KBM-7 (cell line): ENCODE results near the gene CNTNAP2.

Experiments used
- DNase-seq: peaks from one replicate; pipeline ENCODE4 v3.0.0-alpha.2; 2015
- in situ Hi-C: fragments of 300-500 bp; cut with MboI; formaldehyde crosslinking; loops from 2 replicates; pipeline ENCODE4 v1.14.3; 2020; ENCODE audit warnings: low sequenced_read_pairs, low pct_unique_long_range_greater_than_20kb, mixed read lengths

The CNTNAP2 gene

GRCh38 chr7:147423875-147424274 lies 1307.3 kb downstream of the CNTNAP2 start:
- in situ Hi-C loops, result no loop called here
- no peak for DNase-seq

GRCh38 chr7:147428075-147428474 lies 1311.5 kb downstream of the CNTNAP2 start:
- in situ Hi-C loops, result no loop called here
- DNase-seq, result no peak

- in situ Hi-C loops, result no loop called here
- DNase-seq, result no peak
Observed at GRCh38 chr7:147429961-147430360, 1313.4 kb downstream of the CNTNAP2 start.

- in situ Hi-C loops, result no loop called here
- DNase-seq, result no peak
Observed at GRCh38 chr7:147432079-147432478, 1315.5 kb downstream of the CNTNAP2 start.

GRCh38 chr7:147432576-147432975 lies 1316.0 kb downstream of the CNTNAP2 start:
- in situ Hi-C loops, result no loop called here
- DNase-seq, result no peak

DNA sequence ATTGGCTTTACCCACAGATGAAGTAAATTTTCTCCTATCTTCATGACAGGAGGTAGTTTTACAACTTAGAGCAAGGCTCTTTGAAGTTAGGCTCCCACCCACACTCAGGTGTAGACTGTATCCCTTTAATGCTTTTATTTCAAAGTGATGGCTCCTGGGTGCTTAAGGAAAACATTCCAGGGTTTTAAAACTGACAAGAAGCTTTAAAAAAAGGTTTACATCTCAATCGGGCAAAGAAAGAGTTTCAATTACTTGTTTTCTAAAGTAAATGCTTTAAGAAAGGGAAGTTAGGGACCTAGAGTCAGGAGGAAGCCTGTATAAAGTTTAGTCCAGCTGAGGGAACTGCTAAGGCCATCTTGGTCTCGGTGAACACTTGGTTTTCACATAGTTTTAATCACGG lies 1320.1 kb downstream of the CNTNAP2 start:
- in situ Hi-C loops, result no loop called here
- DNase-seq, result no peak

DNA sequence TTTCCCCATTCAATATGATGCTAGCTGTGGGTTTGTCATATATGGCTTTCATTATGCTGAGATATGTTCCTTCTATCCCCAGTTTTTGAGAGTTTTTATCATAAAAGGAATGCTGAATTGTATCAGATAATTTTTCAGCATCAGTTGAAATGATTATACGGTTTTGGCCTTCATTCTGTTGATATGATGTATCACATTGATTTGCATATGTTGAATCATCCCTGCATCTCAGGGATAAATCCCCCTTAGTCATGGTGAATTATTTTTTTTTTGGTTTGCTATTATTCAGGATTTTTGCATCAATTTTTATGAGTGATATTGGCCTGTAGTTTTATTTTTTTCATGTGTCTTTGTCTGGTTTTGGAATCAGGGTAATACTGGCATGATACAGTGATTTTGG lies 1321.6 kb downstream of the CNTNAP2 start:
- no peak for DNase-seq
- in situ Hi-C loops, result no loop called here

DNA sequence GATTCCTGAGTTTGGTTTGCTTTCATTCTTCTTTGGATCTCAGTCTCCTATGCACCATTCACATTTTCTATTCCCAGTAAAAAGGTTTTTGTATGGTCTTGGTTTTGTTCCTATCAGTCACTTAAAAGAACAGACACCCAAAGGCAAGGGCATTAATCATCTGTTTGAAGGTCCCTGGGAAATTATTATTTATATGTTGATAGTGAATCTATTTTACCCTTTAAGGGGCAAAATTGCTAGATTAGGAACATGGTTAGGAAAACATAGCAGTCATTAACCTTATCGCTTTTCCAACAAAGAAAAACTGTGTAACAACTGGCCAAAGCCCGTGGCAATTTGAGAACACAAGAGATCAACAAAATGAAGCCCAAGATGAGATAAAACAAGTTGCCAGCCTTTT lies 1327.3 kb downstream of the CNTNAP2 start:
- DNase-seq, result no peak
- in situ Hi-C loops, result no loop called here

GRCh38 chr7:147452816-147453215 lies 1336.2 kb downstream of the CNTNAP2 start:
- in situ Hi-C loops, result no loop called here
- no peak for DNase-seq

DNA sequence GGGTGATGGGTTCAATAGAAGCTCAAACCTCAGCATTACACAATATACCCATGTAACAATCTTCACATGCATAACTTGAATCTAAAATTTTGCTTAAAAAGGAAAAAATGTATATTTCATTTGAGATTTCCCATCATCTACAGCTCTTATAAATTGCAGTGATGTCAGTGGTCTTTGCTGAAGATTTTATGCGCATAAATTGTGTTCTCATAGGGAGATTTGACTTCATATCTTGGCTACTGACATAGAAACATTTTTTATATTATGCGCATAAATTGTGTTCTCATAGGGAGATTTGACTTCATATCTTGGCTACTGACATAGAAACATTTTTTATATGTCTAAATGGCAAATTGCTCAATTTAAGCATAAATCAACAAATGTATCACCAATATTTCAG lies 1348.6 kb downstream of the CNTNAP2 start:
- DNase-seq, result no peak
- in situ Hi-C loops, result no loop called here

- no peak for DNase-seq
- in situ Hi-C loops, result no loop called here
Observed at GRCh38 chr7:147472556-147472955, 1356.0 kb downstream of the CNTNAP2 start.

DNA sequence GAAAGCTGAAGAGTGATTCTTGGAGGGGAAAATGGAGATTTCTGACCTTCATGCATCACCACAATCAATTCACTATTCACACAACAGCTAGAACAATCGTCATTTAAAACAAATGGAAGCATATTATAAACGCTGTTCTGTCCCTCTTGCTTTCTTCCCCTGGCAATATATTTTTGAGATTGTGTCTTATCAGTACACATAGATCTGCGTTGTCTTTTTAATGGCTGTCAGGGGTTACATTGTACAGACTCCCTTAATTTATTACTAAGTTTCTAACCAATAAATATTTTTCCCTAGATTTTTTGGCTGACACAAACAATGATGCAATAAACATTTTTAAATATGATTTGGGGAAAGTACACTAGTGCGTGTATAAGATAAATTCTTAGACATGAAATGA lies 1358.3 kb downstream of the CNTNAP2 start:
- DNase-seq, result no peak
- in situ Hi-C loops, result no loop called here

DNA sequence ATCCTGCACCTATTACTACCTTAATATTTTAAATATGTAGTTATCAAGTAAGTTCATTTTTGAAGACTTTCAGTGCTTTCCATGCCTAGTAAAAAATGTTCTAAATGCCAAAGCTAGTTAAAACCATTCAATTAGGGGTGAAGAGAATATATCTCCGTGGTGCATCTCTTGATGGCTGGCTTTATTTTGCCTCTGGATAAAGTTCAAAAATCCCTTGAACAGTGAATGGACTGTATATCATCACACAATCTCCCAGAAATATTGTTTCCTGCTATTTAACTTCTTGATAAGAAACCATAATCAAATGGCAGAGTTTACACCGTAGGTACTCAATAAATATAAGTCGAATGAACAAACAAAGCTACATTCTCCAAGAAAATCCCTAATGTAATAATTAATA lies 1360.9 kb downstream of the CNTNAP2 start:
- in situ Hi-C loops, result no loop called here
- DNase-seq, result no peak

GRCh38 chr7:147478796-147479195 lies 1362.2 kb downstream of the CNTNAP2 start:
- in situ Hi-C loops, result no loop called here
- DNase-seq, result no peak

DNA sequence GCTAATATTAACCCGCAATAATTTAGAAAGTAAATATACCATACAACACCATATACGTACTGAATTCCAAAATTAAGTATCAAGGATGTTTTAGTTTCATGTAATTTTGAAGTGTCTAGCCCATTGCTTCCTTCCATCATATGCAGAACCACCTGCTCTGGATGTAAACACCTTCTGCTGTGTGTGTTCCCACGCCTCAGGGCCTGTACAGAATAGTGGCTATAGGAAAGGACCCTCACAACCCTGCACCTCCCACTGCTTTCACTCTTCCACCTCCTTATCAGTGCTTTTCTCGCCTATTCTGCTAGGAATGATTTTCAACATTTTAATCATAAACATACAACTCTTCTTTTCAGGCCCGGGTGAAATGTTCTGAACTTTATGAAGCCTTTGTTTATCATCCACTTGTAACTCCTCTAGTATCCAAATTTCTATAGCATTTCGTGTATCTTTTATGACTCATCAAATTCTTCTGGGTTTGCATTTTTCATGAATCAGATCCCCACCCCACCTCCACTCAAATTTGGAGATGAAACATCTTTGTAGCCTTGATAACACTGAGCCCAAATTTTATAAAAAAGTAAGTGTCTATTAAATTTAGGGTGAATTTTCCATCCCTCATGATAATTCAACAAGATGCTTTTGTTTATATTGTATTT lies 1367.2 kb downstream of the CNTNAP2 start:
- in situ Hi-C loops, result no loop called here
- no peak for DNase-seq

DNA sequence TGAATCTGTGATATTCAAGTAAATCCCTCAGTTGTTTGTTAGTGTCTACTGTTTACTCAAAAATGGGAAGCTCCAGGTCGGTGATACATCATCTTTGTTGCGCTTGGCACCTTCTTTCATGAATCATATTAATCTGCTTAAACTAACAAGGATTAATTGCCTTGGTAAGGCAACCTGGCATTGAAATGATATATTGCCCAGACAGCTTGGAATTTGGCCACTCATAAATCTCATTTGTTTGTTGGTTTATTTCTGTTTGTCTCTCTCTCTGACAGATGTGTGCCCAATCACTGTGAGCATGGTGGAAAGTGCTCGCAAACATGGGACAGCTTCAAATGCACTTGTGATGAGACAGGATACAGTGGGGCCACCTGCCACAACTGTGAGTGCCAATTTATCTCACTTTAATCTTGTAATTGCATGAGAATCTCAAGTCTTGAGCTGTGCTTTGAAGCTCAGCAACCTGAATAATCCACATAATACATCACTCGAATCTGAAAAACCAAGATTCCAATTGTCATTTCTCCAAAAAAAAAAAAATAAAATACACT lies 1369.1 kb downstream of the CNTNAP2 start:
- DNase-seq, result no peak
- in situ Hi-C loops, result no loop called here

DNA sequence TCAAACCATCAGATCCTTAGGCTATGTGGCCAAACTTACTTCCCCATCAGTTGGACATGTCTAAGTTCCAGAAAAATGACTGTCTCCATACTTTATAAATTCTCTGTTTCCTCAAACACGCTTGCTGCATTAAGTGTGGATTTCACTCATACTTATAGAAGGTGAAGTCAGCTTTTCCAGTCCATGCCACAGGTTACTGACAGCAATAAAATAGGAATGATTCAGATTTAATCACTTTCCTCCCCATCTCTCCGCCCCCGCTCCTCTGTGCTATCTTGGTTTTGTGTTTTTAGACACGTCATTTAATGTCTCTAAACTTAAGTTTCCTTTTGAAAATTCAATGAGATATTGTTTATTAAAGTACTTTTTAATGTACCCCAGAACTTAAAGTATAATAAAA lies 1376.0 kb downstream of the CNTNAP2 start:
- DNase-seq, result no peak
- in situ Hi-C loops, result no loop called here

DNA sequence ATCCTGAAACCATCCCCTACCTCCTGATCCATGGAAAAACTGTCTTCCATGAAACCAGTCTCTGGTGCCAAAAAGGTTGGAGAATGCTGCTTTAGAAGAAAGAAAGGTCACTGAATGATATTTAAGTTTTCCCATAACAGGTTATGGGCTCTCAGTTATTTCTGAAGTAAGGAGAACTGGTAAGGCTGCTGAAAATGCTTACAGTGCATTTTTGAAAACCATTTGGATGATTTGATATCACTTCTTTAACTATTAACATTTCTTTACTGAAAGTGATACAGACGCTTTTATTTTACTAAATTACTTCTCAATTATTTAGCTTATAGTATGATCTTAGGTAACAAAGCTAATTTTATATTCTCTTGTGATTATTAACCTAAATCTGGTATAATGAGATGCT lies 1379.6 kb downstream of the CNTNAP2 start:
- no peak for DNase-seq
- in situ Hi-C loops, result no loop called here

DNA sequence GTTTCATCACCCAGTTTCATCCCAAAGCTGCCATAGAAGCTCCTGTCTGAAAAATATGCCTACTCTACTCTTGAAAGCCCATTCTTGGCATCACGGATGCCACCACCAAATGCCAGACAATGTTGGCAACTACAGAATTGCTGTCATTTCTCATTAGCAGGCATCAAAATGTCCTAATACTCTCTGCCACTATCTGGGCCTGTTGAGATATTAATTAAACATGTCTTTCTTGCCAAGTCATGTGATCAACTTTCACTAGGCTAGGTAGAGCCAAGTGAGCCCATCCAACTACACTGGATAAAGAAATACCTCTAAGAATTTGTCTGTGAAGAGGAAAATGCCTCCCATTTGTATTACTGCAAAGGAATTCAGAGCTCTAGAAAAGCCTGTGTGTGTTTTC lies 1380.6 kb downstream of the CNTNAP2 start:
- no peak for DNase-seq
- in situ Hi-C loops, result no loop called here

- in situ Hi-C loops, result no loop called here
- DNase-seq, result no peak
Observed at GRCh38 chr7:147498081-147498480, 1381.5 kb downstream of the CNTNAP2 start.

DNA sequence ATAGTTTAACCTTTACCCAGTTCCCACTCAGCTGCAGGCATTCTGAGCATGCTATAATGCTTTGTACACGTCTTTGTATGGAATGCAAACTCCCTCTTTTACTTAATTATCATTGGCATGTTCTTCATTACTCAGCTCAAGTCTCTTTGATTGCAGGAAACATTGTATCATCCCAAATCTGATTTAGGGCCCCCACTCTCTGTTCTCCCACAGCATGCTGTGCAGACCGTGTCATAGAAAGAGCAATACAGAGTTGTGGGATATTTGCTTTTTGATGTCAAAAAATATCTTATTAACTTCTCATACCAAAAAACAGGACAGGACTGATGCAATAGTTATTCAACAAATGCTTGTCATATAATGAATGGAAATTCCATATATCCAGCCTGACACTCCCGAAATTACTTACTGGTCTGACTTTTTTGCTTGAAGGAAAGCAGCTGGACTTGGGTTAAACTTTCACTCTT lies 1392.5 kb downstream of the CNTNAP2 start:
- in situ Hi-C loops, result no loop called here

More for the DNA sequence above, 1392.5 kb downstream of the CNTNAP2 start:
- DNase-seq, result no peak
